Activated naive CD4-positive, alpha-beta T cell treated with anti-CD3 and anti-CD28 coated beads for 36 hours (primary cell): Measurements from ENCODE around the gene NPIPA5. TPM values are rescaled to one million over a fixed set of nuclear protein-coding genes. Genes with fewer than 3 reads are reported as not detected.
"Not testable (repeated sequence)": the region's sequence is repeated elsewhere in the genome, so short reads cannot be mapped to it uniquely, and the experiment has no call there.

ENCODE experiments used
- CTCF ChIA-PET: fragments of 350-600 bp; sonication (Branson Sonifier 250); formaldehyde crosslinking; loops from one replicate; lab custom pipeline; 2021; ENCODE audit warnings: antibody characterized with exemption; lab: Charles Lee
- DNase-seq: peaks from one replicate; pipeline ENCODE4 v3.0.0-alpha.2; 2020
- H3K27ac Mint-ChIP-seq: one replicate; pipeline ENCODE4 v1.8.0; 2021; ENCODE audit warnings: mild to moderate bottlenecking, mixed read lengths
- H3K27me3 Mint-ChIP-seq: one replicate; pipeline ENCODE4 v1.8.0; 2021; ENCODE audit warnings: low read depth, mixed read lengths
- H3K36me3 Mint-ChIP-seq: one replicate; pipeline ENCODE4 v1.8.0; 2021; ENCODE audit warnings: low read depth, mixed read lengths
- H3K4me1 Mint-ChIP-seq: one replicate; pipeline ENCODE4 v1.8.0; 2021; ENCODE audit warnings: low read depth, mixed read lengths
- H3K4me3 Mint-ChIP-seq: one replicate; pipeline ENCODE4 v1.8.0; 2021; ENCODE audit warnings: mild to moderate bottlenecking, moderate library complexity, mixed read lengths
- H3K9me3 Mint-ChIP-seq: one replicate; pipeline ENCODE4 v1.8.0; 2021; ENCODE audit warnings: mixed read lengths
- intact Hi-C: fragments of 100-400 bp; cut with micrococcal nuclease; formaldehyde crosslinking; loops from one replicate; pipeline ENCODE4 v1.15.1; 2023
- total RNA-seq, 2 experiments: library from RNA; stranded (reverse); gene quantifications; one replicate each; pipeline ENCODE4 v1.2.3, GENCODE V29; 2021

NPIPA5 gene
- total RNA-seq, 2 experiments from 2014 or later: 13.1 to 14.2 TPM

DNA sequence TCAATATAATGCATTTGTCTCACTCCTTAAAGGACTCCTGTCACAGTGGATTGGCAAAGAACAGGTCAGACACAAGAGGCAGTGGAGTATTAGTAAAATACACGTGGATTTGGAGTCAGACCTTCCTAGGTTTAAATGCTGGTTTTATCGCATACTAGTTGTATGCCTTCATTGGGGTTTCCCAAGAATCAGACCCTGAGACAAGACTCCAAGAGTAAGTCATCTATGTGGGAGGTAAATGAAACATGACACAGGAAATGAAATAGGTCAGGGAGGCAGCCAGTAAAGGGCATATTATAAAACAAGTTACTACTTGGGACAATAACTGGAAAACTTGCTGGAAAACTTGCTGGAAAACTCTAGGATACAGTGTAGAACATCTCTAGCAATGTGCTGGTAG lies 56.9 kb downstream of the NPIPA5 start:
- H3K36me3 Mint-ChIP-seq, DNase-seq, intact Hi-C loops, CTCF ChIA-PET, H3K4me3 Mint-ChIP-seq, H3K27me3 Mint-ChIP-seq, H3K4me1 Mint-ChIP-seq, H3K27ac Mint-ChIP-seq, H3K9me3 Mint-ChIP-seq: not testable (repeated sequence)

DNA sequence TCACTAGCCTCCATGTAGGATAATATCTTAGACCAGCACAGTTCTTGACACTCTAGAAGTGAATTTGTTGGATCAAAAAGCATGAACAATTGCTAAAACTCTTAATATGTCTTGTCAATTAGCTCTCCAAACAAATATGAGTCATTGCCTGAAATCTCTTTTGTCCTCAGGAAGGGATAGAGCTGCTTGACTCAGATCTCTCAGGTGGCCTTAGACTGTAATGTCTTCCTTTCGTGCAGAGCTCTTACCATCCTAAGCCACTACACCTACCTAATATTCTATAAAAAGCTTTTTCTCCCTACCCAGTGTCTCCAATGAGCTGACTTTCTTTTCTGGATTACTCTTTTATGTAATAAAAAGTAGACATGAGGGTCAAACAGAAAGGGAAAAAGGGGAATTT lies 63.5 kb downstream of the NPIPA5 start:
- H3K27ac Mint-ChIP-seq, H3K4me1 Mint-ChIP-seq, H3K27me3 Mint-ChIP-seq, H3K9me3 Mint-ChIP-seq, intact Hi-C loops, CTCF ChIA-PET, DNase-seq, H3K36me3 Mint-ChIP-seq, H3K4me3 Mint-ChIP-seq: not testable (repeated sequence)

Other genes with a start within 250 kb of the NPIPA5 start
- gene MPV17L, start 17.5 kb upstream of the NPIPA5 start, total RNA-seq: not detected
- gene BMERB1, start 56.3 kb upstream of the NPIPA5 start, total RNA-seq: 1 to 10 TPM; 7.2 to 9.0 TPM